ENCODE measurements around the gene UNC45B. TPM values are rescaled to one million over a fixed set of nuclear protein-coding genes. Genes with fewer than 3 reads are reported as not detected.
"Not testable (repeated sequence)": the region's sequence is repeated elsewhere in the genome, so short reads cannot be mapped to it uniquely, and the experiment has no call there.

The UNC45B gene, protein sequence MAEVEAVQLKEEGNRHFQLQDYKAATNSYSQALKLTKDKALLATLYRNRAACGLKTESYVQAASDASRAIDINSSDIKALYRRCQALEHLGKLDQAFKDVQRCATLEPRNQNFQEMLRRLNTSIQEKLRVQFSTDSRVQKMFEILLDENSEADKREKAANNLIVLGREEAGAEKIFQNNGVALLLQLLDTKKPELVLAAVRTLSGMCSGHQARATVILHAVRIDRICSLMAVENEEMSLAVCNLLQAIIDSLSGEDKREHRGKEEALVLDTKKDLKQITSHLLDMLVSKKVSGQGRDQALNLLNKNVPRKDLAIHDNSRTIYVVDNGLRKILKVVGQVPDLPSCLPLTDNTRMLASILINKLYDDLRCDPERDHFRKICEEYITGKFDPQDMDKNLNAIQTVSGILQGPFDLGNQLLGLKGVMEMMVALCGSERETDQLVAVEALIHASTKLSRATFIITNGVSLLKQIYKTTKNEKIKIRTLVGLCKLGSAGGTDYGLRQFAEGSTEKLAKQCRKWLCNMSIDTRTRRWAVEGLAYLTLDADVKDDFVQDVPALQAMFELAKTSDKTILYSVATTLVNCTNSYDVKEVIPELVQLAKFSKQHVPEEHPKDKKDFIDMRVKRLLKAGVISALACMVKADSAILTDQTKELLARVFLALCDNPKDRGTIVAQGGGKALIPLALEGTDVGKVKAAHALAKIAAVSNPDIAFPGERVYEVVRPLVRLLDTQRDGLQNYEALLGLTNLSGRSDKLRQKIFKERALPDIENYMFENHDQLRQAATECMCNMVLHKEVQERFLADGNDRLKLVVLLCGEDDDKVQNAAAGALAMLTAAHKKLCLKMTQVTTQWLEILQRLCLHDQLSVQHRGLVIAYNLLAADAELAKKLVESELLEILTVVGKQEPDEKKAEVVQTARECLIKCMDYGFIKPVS
- total RNA-seq = under 1 TPM in 1 of 2 experiments, not detected in 1; 0.06 TPM

DNA sequence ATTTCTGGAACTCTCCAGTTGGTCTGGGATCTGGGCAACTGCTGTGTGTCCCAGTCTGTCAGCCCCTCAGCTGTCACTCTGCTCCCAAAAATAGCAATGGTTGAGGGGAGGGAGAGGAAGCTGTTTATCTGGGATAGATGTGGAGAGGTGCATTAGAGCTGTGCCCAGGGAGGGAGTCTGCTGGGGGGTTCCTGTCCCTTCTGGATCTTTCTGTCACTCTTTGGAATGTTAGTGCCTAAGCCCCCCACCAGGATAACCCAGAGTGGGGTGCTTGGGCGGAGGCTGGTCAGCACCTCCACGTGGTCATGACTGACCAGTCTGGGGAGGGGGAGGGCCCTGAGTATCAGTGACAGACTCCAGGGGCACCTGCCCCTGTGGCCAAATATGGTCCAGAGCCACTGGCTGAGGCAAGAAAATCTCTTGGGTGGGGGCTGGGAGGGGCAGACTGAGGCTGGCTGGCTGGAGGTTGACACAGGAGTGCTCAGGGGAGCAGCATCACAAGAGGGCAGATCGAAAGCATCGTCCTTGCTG is at the start of gene UNC45B:
UNC45B (plus strand) TSS at position 443 of the 531 bp plus-strand sequence. CDS start 447 bp downstream, outside the sequence.
- Mint-ChIP-seq H3K9me3 (ENCODE audit: low read depth) (no peaks in the 10 kb centered on the region), H3K36me3 (no peaks in the 10 kb centered on the region), H3K4me1 (peaks cover 1% of the 10 kb centered on the region), H3K27me3 (no peaks in the 10 kb centered on the region), H3K27ac (no peak within 1 kb of the TSS), H3K4me3 (no peak within 1 kb of the TSS)
- DNase-seq (no peak), ATAC-seq (no peak)
- CTCF ChIA-PET = interaction anchor here (1.5 kb wide), 1 partner anchor 617 kb away, joined by 3 read pairs; no protein-coding TSS in a partner anchor

DNA sequence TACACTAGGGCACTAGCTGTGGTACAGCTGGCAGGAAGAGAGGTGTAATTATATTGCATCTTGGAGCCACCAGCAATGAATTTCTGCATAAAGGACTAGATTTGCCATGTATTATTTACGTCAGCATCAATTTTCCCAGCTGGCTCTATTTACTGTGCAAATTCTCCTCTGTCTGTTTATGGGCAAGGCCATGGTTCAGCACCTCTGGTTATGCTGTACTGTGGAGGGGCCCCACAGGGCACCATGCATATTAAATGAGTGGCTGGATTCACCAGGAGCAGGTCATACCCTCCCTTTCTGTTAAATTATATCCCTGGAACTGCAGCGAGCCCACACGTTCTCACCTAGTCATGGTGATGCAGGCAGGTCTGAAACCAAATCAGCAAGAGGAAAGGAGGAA is 47.7 kb upstream of the UNC45B start:
- Mint-ChIP-seq H3K4me3 (no peak overlapping the region), H3K27ac (no peak overlapping the region), H3K36me3 (peaks cover 37% of the 10 kb centered on the region), H3K27me3 (no peaks in the 10 kb centered on the region), H3K4me1 (peaks cover 12% of the 10 kb centered on the region), H3K9me3 (ENCODE audit: low read depth) (no peaks in the 10 kb centered on the region)
- CTCF ChIA-PET = no interaction called here
- DNase-seq (no peak), ATAC-seq (no peak)

DNA sequence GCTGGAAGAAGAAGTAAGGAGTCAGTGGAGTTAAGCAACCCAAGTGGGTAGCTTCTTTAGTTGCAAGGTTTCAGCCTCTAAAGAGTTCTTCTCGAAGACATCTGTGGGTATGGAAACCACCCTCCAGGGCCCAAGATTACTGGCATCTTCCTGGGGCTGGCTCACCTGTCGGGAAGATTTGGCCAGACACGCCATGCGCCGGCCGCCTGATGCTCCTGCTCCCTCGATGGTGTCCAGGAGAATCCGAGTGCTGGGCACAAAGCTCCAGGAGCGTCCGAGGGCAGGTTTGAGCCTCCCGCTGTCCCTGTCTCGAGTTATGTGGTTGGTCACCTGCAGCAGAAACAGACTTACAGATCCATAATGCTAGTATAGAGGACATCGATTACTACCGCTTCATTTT is 46.6 kb upstream of the UNC45B start:
- H3K27me3 Mint-ChIP-seq = no peaks in the 10 kb centered on the region
- H3K9me3 Mint-ChIP-seq (ENCODE audit: low read depth) = no peaks in the 10 kb centered on the region
- no peak for ATAC-seq
- H3K4me1 Mint-ChIP-seq = peaks cover 12% of the 10 kb centered on the region
- peaks cover 45% of the 10 kb centered on the region for H3K36me3 Mint-ChIP-seq
- CTCF ChIA-PET = no interaction called here
- H3K4me3 Mint-ChIP-seq = no peak overlapping the region
- no peak overlapping the region for H3K27ac Mint-ChIP-seq
- no peak for DNase-seq

DNA sequence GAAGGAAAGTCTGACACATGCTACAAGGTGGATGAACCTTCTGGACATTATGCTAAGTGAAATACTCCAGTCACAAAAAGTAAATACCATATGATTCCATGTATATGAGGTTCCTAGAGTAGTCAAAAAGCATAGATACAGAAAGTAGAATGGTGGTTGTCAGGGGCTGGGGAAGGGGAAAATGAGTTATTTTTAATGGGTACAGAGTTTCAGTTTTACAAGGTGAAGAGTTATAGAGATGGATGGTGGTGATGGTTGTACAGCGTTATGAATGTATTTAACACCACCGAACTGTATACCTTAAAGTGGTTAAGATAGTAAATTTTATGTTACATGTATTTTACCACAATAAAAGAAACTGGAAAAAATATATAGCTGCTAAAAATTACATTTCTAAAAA is 45.9 kb upstream of the UNC45B start:
- peaks cover 48% of the 10 kb centered on the region for H3K36me3 Mint-ChIP-seq

DNA sequence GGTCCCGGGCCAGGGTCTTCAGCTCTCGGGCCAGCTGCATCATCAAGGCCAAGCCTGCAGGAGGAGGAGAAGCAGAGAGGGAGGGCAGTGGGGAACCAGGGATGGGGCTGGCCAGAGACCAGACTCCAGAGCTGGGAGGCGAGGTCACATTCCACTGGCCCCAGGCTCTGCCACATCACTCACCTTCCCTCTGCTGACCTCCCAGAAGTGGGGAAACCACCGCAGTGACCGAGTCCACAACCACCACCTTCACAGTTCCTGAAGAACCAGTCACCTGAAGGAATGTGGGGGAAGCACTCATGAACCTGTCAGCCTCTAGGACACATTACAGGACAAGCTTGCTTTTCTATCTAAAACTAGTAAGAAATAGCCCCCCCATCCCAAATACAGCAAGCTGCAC is 44.3 kb upstream of the UNC45B start:
- peaks cover 47% of the 10 kb centered on the region for H3K36me3 Mint-ChIP-seq
- H3K9me3 Mint-ChIP-seq (ENCODE audit: low read depth) = no peaks in the 10 kb centered on the region
- no peaks in the 10 kb centered on the region for H3K27me3 Mint-ChIP-seq
- no peak overlapping the region for H3K4me3 Mint-ChIP-seq
- no peak overlapping the region for H3K27ac Mint-ChIP-seq
- DNase-seq (no peak), ATAC-seq (no peak)
- CTCF ChIA-PET = interaction anchor here (1.6 to 1.8 kb wide), 2 partner anchors 12 to 14 kb away, joined by 7 to 8 read pairs; no protein-coding TSS in a partner anchor
- peaks cover 7% of the 10 kb centered on the region for H3K4me1 Mint-ChIP-seq

More for the DNA sequence above, 45.9 kb upstream of the UNC45B start:
- Mint-ChIP-seq H3K4me3 (no peak overlapping the region), H3K27ac (peak overlapping the region; percentile 69), H3K27me3 (no peaks in the 10 kb centered on the region), H3K4me1 (peaks cover 9% of the 10 kb centered on the region), H3K9me3 (ENCODE audit: low read depth) (no peaks in the 10 kb centered on the region)
- DNase-seq = no peak
- no peak for ATAC-seq
- CTCF ChIA-PET = interaction anchor here (1.6 to 1.8 kb wide), 2 partner anchors 12 to 13 kb away, joined by 7 to 8 read pairs; no protein-coding TSS in a partner anchor

DNA sequence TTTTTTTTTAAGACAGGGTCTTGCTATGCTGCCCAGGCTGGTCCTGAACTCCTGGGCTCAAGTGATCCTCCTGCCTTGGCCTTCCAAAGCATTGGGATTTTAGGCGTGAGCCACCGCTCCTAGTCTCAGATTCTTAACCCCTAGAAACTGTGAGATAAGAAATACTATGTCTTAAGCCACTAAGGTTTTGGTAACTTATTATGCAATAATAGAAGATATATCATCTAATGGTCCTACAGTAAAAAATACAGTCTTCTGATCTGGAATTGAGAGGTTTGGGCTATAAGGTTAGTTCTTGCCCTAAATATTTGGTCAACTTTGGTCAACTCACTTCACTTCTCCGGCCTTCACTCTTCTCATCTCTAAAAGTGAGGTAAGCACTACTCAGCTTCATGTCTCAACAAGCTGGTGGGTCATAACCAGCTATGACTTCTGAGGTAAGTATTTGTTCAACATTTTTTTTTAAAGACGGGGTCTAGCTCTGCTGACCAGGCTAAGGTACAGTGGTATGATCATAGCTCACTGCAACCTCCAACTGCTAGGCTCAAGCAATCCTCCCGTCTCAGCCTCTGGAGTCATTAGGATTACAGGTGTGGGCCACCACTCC is 42.7 kb upstream of the UNC45B start:
- CTCF ChIA-PET = interaction anchor here (3.4 kb wide), 1 partner anchor 15 kb away, joined by 16 read pairs; the partner anchor contains the start of gene RAD51D
- no peaks in the 10 kb centered on the region for H3K9me3 Mint-ChIP-seq (ENCODE audit: low read depth)

DNA sequence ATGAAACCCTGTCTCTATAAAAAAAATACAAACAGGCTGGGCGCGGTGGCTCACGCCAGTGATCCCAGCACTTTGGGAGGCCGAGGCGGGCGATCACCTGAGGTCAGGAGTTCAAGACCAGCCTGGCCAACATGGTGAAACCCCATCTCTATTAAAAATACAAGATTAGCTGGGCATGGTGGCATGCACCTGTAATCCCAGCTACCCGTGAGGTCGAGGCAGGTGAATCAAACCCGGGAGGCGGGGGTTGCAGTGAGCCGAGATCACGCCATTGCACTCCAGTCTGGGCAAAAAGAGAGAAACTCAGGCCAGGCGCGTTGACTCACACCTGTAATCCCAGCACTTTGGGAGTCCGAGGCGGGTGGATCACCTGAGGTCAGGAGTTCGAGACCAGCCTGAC is 36.8 kb upstream of the UNC45B start:
- H3K4me3 Mint-ChIP-seq; DNase-seq; ATAC-seq; H3K9me3 Mint-ChIP-seq (ENCODE audit: low read depth); H3K27ac Mint-ChIP-seq; H3K27me3 Mint-ChIP-seq: not testable (repeated sequence)
- CTCF ChIA-PET = interaction anchor here (1.5 kb wide), 1 partner anchor 9 kb away, joined by 5 read pairs; the partner anchor contains the start of gene RAD51D
- Mint-ChIP-seq H3K4me1 (peaks cover 14% of the 10 kb centered on the region), H3K36me3 (peaks cover 31% of the 10 kb centered on the region)

More for the DNA sequence above, 42.7 kb upstream of the UNC45B start:
- Mint-ChIP-seq H3K27ac (no peak overlapping the region), H3K27me3 (no peaks in the 10 kb centered on the region), H3K36me3 (peaks cover 43% of the 10 kb centered on the region), H3K4me1 (peaks cover 9% of the 10 kb centered on the region), H3K4me3 (no peak overlapping the region)
- ATAC-seq = no peak
- no peak for DNase-seq

DNA sequence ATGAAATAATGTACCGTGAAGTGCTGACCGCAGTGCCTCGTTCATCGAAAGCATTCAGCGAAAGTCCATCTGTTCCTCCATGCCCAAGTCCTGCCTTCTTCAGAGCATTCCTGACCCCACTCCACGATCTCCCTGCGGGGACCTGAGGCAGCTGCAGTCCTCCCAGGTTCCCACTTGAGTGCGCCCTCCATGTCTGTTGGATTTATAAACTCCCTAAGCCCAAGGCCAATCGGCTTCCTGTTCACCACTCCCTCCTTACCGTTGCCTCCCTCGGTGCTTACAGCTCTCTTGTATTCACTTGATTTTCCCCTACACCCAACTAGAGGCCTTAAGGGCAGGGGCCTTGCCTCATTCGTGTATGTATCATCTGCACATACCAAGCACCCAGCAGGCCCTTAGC is 30.8 kb upstream of the UNC45B start:
- Mint-ChIP-seq H3K27ac (no peak overlapping the region), H3K27me3 (no peaks in the 10 kb centered on the region)

DNA sequence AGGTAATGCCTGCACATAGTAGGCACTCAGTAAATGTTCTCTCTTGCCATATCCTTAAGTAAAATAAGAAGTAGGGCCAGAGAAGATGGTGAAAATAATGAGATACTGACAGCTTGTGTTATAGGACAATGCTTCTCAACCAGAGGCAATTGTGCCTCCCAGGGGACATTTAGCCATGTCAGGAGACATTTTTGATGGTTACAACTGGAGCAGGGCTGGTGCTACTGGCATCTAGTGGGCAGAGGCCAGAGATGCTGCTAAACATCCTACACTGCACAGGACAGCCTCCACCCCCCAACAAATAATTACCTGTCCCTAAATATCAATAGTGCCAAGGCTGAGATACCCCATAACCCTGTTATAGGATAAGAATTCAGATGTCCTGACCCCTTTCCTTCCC is 29.6 kb upstream of the UNC45B start:
- ATAC-seq = peak; percentile 22
- DNase-seq = peak; percentile 68
- Mint-ChIP-seq H3K27ac (peak overlapping the region; percentile 76), H3K4me3 (peak overlapping the region; percentile 79), H3K27me3 (no peaks in the 10 kb centered on the region), H3K9me3 (ENCODE audit: low read depth) (no peaks in the 10 kb centered on the region), H3K36me3 (peaks cover 28% of the 10 kb centered on the region), H3K4me1 (peaks cover 44% of the 10 kb centered on the region)
- CTCF ChIA-PET = interaction anchor here (0.6 to 4.5 kb wide), 18 partner anchors 11 to 698 kb away, joined by 3 to 109 read pairs (median 12); partner anchors contain the start of genes LIG3 and RFFL

More for the DNA sequence above, 30.8 kb upstream of the UNC45B start:
- H3K4me3 Mint-ChIP-seq = no peak overlapping the region
- H3K36me3 Mint-ChIP-seq = peaks cover 33% of the 10 kb centered on the region
- CTCF ChIA-PET = interaction anchor here (2.7 to 3.7 kb wide), 2 partner anchors 53 to 697 kb away, joined by 14 to 17 read pairs; partner anchors contain the start of gene RFFL
- DNase-seq = no peak
- H3K4me1 Mint-ChIP-seq = peaks cover 45% of the 10 kb centered on the region
- H3K9me3 Mint-ChIP-seq (ENCODE audit: low read depth) = no peaks in the 10 kb centered on the region
- no peak for ATAC-seq

DNA sequence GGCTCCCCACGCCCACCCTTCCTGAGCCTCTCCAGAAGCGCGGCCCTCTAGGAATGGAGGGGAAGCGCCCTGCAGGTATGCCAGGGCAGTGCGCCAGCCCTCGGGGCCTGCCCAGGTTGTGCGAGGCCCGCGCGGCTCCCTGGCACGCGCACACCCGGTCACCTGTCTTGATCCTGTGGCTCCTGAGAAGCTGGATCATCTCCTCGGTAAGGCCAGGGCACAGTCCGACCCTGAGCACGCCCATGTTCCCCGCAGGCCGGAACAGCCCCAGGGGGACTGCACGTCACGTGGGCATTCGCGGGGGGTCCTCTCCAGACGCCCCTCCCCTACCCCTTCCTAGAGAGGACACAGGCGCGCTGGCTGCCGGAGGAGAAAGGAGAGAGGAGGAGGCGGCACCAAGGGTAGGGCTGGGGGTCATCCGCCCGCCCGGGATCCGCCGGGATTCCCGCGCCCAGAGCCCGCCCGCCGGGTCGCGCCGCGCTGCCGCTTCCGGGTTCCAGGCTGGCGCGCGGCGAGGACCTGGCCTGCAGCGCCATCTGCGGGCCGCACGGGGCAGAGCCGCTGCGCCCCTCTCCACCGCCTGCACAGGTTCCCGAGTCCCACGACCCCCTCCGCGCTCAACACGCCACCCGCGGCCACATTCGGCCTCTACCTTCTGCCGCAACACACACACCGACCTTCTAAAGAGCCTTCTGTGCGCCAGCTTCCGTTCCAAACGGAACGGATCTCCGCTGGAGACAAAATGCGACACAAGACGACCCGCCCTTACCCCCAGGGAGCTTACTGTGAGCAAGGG is 28.0 kb upstream of the UNC45B start, which contains the start of gene RAD51D:
RAD51D (minus strand) TSS at position 491 of the 796 bp plus-strand sequence; CDS start at position 244, 247 bp downstream.
- ATAC-seq (peak; percentile 93), DNase-seq (peak; percentile 85)
- CTCF ChIA-PET = interaction anchor here (0.5 to 4.5 kb wide), 42 partner anchors 9 to 758 kb away, joined by 3 to 109 read pairs (median 5); partner anchors contain the start of genes LIG3, NLE1 and RFFL
- Mint-ChIP-seq H3K9me3 (ENCODE audit: low read depth) (no peaks in the 10 kb centered on the region), H3K4me3 (peak within 1 kb of the TSS; percentile 79), H3K36me3 (peaks cover 23% of the 10 kb centered on the region), H3K4me1 (peaks cover 42% of the 10 kb centered on the region), H3K27ac (peak within 1 kb of the TSS; percentile 89), H3K27me3 (no peaks in the 10 kb centered on the region)

DNA sequence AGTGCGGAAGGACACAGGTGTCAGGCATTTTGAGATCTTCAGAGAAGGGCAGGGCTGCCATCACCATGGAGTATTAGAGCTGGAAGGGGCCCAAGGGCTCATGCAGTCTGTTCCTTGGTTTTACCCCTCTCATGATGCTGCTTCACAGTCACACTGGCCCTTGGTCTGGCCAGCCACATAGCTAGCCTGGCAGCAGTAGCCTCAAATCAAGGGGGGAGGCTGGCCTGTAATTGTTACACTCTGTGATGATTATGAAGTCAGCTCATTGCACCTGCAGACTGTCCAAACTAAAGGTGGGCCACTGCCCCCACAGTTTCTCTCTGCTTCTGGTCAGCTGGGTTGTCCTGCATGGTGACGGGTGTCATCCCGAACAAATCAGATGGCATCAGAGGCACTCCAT is 26.3 kb upstream of the UNC45B start, which contains the start of gene FNDC8:
FNDC8 (plus strand) TSS at position 301 of the 400 bp plus-strand sequence; CDS start at position 380, 79 bp downstream.
- Mint-ChIP-seq H3K27me3 (no peaks in the 10 kb centered on the region), H3K36me3 (peaks cover 13% of the 10 kb centered on the region), H3K27ac (no peak within 1 kb of the TSS), H3K9me3 (ENCODE audit: low read depth) (no peaks in the 10 kb centered on the region), H3K4me3 (no peak within 1 kb of the TSS), H3K4me1 (peaks cover 29% of the 10 kb centered on the region)
- DNase-seq = no peak
- no peak for ATAC-seq
- CTCF ChIA-PET = interaction anchor here (0.7 to 4.5 kb wide), 5 partner anchors 9 to 578 kb away, joined by 3 to 109 read pairs (median 14); no protein-coding TSS in a partner anchor
